ENCODE results near the gene EHMT2.

DNA sequence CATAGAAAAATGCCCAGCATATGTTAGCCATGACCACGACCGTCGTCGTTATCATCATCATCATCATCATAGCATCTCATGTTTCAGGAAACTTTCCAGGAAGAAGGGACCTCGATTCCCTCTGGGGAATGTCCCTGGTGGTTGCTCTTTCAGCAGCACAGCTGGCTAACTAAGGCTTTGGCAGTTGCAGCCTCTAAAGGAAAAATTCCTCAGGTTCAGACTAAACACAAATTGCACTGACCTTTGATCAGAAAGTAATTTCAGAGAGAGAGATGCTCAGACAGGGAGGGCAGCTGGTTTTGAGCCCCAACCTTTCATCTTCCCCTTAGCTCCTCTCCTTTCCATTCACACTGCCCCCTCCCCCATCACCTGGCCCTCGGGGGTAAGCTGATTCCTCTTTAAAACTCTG is 42.8 kb upstream of the EHMT2 start:
- TF ChIP-seq, protein P1, sequence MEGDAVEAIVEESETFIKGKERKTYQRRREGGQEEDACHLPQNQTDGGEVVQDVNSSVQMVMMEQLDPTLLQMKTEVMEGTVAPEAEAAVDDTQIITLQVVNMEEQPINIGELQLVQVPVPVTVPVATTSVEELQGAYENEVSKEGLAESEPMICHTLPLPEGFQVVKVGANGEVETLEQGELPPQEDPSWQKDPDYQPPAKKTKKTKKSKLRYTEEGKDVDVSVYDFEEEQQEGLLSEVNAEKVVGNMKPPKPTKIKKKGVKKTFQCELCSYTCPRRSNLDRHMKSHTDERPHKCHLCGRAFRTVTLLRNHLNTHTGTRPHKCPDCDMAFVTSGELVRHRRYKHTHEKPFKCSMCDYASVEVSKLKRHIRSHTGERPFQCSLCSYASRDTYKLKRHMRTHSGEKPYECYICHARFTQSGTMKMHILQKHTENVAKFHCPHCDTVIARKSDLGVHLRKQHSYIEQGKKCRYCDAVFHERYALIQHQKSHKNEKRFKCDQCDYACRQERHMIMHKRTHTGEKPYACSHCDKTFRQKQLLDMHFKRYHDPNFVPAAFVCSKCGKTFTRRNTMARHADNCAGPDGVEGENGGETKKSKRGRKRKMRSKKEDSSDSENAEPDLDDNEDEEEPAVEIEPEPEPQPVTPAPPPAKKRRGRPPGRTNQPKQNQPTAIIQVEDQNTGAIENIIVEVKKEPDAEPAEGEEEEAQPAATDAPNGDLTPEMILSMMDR (IDR thresholded peaks at IDR 0.05): no peak
- TF ChIP-seq POLR2A (IDR thresholded peaks at IDR 0.05): no peak

Data from esophagus squamous epithelium (tissue), 4 donors.